HCT116 (cell line): ENCODE measurements around the gene PLCB4. TPM values are rescaled to one million over a fixed set of nuclear protein-coding genes. Genes with fewer than 3 reads are reported as not detected.

Source experiments
- ATAC-seq: fragments of 200-7000 bp; cut with Tn5 transposase; 2 replicates; pipeline ENCODE4 v1.9.1; 2020; ENCODE audit warnings: mild to moderate bottlenecking, moderate library complexity
- BruUV-seq: library from RNA; stranded (reverse); fragments of 400-500 nt; replicated peaks from 2 replicates; lab custom pipeline; 2021; lab: Mats Ljungman, UMichigan
- CTCF ChIA-PET: fragments of 300-600 bp; sonication (Branson Sonifier 250); formaldehyde crosslinking; loops from one replicate; lab custom pipeline; 2021; ENCODE audit warnings: antibody characterized with exemption; lab: Charles Lee
- POLR2A ChIA-PET: fragments of 300-600, 350-600 bp; sonication (Branson Sonifier 250); formaldehyde crosslinking; loops from one replicate; lab custom pipeline; 2021; ENCODE audit warnings: antibody characterized with exemption; lab: Charles Lee
- RAD21 ChIA-PET, 2 experiments: fragments of 300-600 bp; sonication (Branson Sonifier 250); formaldehyde crosslinking; loops; one replicate each; lab custom pipeline; 2023; ENCODE audit warnings: low total read pairs in 2 of 2; ENCODE audit not compliant: uncharacterized antibody in 2 of 2, unreplicated experiment in 2 of 2, low non-redundant PET in 1 of 2; lab: Charles Lee
- DNase-seq: peaks from one replicate; pipeline ENCODE4 v3.0.0-alpha.2; 2010; ENCODE audit warnings: low read depth, low spot score
- H2AFZ ChIP-seq: fragments of 200-600 bp; shearing (Covaris generic), sonication (generic); 2 replicates; pipeline ENCODE4 v1.6.1; 2017; ENCODE audit warnings: low read depth, mixed run types, mixed read lengths, antibody characterized with exemption, low read length; ENCODE audit not compliant: poor library complexity, severe bottlenecking
- H3K27ac ChIP-seq: 2 replicates; pipeline ENCODE4 v1.5.1; 2012; ENCODE audit warnings: low read depth, low read length
- H3K27me3 ChIP-seq: fragments of 200-600 bp; sonication (generic); 2 replicates; pipeline ENCODE4 v1.6.1; 2016; ENCODE audit warnings: mixed run types, low read length, mixed read lengths; ENCODE audit not compliant: insufficient read depth
- H3K36me3 ChIP-seq, 2 experiments: fragments of 200-500 bp in 1 of 2; fragments of 200-600 bp in 1 of 2; sonication (Bioruptor generic) in 1 of 2; sonication (generic) in 1 of 2; 2 replicates each; pipeline versions ENCODE4 v1.5.1 to v1.6.1; 2014 to 2016; ENCODE audit warnings: low read length in 2 of 2, inconsistent platforms in 1 of 2, mixed read lengths in 1 of 2, mixed run types in 1 of 2; ENCODE audit not compliant: insufficient read depth in 2 of 2, control insufficient read depth in 1 of 2
- H3K4me1 ChIP-seq, 2 experiments: fragments of 200-600 bp in 1 of 2; sonication (generic) in 1 of 2; 2 replicates each; pipeline versions ENCODE4 v1.5.1 to v1.6.1; 2012 to 2017; ENCODE audit warnings: low read length in 2 of 2, inconsistent platforms in 1 of 2, mild to moderate bottlenecking in 1 of 2, mixed read lengths in 1 of 2, mixed run types in 1 of 2, moderate library complexity in 1 of 2; ENCODE audit not compliant: insufficient read depth in 2 of 2, control insufficient read depth in 1 of 2
- H3K4me2 ChIP-seq: fragments of 200-600 bp; sonication (generic); 2 replicates; pipeline ENCODE4 v1.6.1; 2017; ENCODE audit warnings: mixed run types, low read length, mixed read lengths
- H3K4me3 ChIP-seq, 2 experiments: fragments of 200-600 bp in 1 of 2; sonication (generic) in 1 of 2; replicated peaks in 1 of 2; 2 replicates each; pipeline ENCODE4 v1.5.1; 2011 to 2016; ENCODE audit warnings: low read length in 2 of 2, control low read depth in 1 of 2, low read depth in 1 of 2, mild to moderate bottlenecking in 1 of 2, mixed read lengths in 1 of 2, mixed run types in 1 of 2
- H3K79me2 ChIP-seq: fragments of 200-600 bp; sonication (generic); 2 replicates; pipeline ENCODE4 v1.6.1; 2017; ENCODE audit warnings: mild to moderate bottlenecking, mixed run types, low read length, moderate library complexity, mixed read lengths; ENCODE audit not compliant: insufficient read depth
- H3K9ac ChIP-seq: fragments of 200-600 bp; sonication (generic); 2 replicates; pipeline ENCODE4 v1.6.1; 2016; ENCODE audit warnings: low read length, mixed read lengths
- H3K9me2 ChIP-seq: fragments of 200-600 bp; sonication (generic), shearing (Covaris generic); 2 replicates; pipeline ENCODE4 v1.6.1; 2017; ENCODE audit warnings: mixed run types, mild to moderate bottlenecking, moderate library complexity; ENCODE audit not compliant: insufficient read depth
- H3K9me3 ChIP-seq, 2 experiments: fragments of 200-500 bp in 1 of 2; fragments of 200-600 bp in 1 of 2; sonication (Bioruptor generic) in 1 of 2; sonication (generic) in 1 of 2; 2 replicates each; pipeline ENCODE4 v1.6.1; 2014 to 2017; ENCODE audit warnings: low read length in 2 of 2, mixed read lengths in 2 of 2, inconsistent platforms in 1 of 2, low read depth in 1 of 2, mild to moderate bottlenecking in 1 of 2, mixed run types in 1 of 2, moderate library complexity in 1 of 2; ENCODE audit not compliant: control insufficient read depth in 1 of 2, insufficient read depth in 1 of 2
- H4K20me1 ChIP-seq: fragments of 200-600 bp; sonication (generic), shearing (Covaris generic); 2 replicates; pipeline ENCODE4 v1.6.1; 2017; ENCODE audit warnings: mixed run types, mild to moderate bottlenecking, moderate library complexity; ENCODE audit not compliant: insufficient read depth
- CBX3 ChIP-seq: IDR thresholded peaks from 2 replicates; pipeline ENCODE4 v1.6.1; 2012; ENCODE audit warnings: low read depth
- CTCF ChIP-seq, 3 experiments: fragments of 200-600 bp in 1 of 3; sonication (generic) in 1 of 3; IDR thresholded peaks in 2 of 3; conservative IDR thresholded peaks in 1 of 3; 2 replicates each; pipeline ENCODE4 v1.5.1; 2012 to 2017; ENCODE audit warnings: low read depth in 2 of 3, low read length in 2 of 3, antibody characterized with exemption in 1 of 3, borderline replicate concordance in 1 of 3, control low read depth in 1 of 3, mild to moderate bottlenecking in 1 of 3, mixed read lengths in 1 of 3, mixed run types in 1 of 3, moderate library complexity in 1 of 3; ENCODE audit not compliant: insufficient read depth in 1 of 3
- EGR1 ChIP-seq: IDR thresholded peaks from 2 replicates; pipeline ENCODE4 v1.6.1; 2012; ENCODE audit warnings: low read depth
- ELF1 ChIP-seq: IDR thresholded peaks from 2 replicates; pipeline ENCODE4 v1.6.1; 2012; ENCODE audit warnings: low read depth, borderline replicate concordance
- FOSL1 ChIP-seq: IDR thresholded peaks from 2 replicates; pipeline ENCODE4 v1.6.1; 2012; ENCODE audit warnings: low read depth
- JUND ChIP-seq: IDR thresholded peaks from 2 replicates; pipeline ENCODE4 v1.6.1; 2012
- SRF ChIP-seq: IDR thresholded peaks from 2 replicates; pipeline ENCODE4 v1.6.1; 2012; ENCODE audit warnings: low read depth
- ZBTB33 ChIP-seq: IDR thresholded peaks from 2 replicates; pipeline ENCODE4 v1.6.1; 2011; ENCODE audit warnings: mild to moderate bottlenecking, low read length, moderate library complexity; ENCODE audit not compliant: insufficient replicate concordance; ENCODE audit errors: extremely low read depth
- intact Hi-C: fragments of 100-400 bp; cut with micrococcal nuclease; formaldehyde crosslinking; loops from 2 replicates; pipeline ENCODE4 v1.10.0; 2022
- total RNA-seq: library from RNA; stranded (reverse); gene quantifications from one replicate; pipeline ENCODE4 v1.2.1, GENCODE V29; 2021; ENCODE audit not compliant: unreplicated experiment

Gene PLCB4
- total RNA-seq, 1 experiment from 2014 or later: 2.5 TPM

DNA sequence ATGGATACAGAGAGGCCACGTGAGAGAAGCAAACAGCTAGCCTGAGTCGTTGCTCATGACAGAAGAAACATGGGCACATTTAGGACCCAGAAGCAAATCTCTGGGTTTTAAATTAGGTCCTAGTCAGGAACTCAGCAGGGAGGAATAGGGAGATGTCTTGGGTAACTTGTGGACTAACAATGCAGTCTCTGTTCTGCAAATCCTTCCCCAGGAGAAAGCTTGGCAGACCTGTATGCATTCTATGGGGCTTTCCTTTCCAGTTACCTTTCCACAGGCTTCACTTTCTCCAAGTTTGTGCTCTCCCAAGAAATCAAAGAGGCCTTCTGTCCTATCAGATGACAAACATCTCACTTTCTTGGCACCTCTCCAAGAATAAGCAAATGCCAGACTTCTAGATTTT, 47.2 kb upstream of the PLCB4 start:
- DNase-seq (no peak), ATAC-seq (no peak)
- H3K9me3 ChIP-seq: no peaks in the 10 kb centered on the region
- RAD21 ChIA-PET: no interaction called here
- CTCF ChIA-PET: no interaction called here
- POLR2A ChIA-PET: no interaction called here
- H3K4me3 ChIP-seq: no peak overlapping the region
- no peak overlapping the region for H2AFZ ChIP-seq
- no TSS peak for BruUV-seq
- H3K4me2 ChIP-seq: no peak overlapping the region
- no peaks in the 10 kb centered on the region for H3K27me3 ChIP-seq
- no peaks in the 10 kb centered on the region for H4K20me1 ChIP-seq
- peaks cover 0 to 3% of the 10 kb centered on the region in 2 experiments; a peak in 1 of 4 replicates for H3K4me1 ChIP-seq
- H3K9me2 ChIP-seq: no peaks in the 10 kb centered on the region
- H3K9ac ChIP-seq: no peak overlapping the region
- no peaks in the 10 kb centered on the region for H3K36me3 ChIP-seq
- intact Hi-C loops: no loop called here
- no peak overlapping the region for H3K27ac ChIP-seq
- H3K79me2 ChIP-seq: no peaks in the 10 kb centered on the region
- TF ChIP-seq ELF1 (no peak), CBX3 (no peak), SRF (no peak), EGR1 (no peak), CTCF (IDR thresholded peaks at IDR 0.05 in 2 of 3, conservative IDR thresholded peaks at IDR 0.05 in 1 of 3; ENCODE audit: borderline replicate concordance in 1 of 3, insufficient read depth in 1 of 3, low read depth in 2 of 3, low read length in 2 of 3) (no peak), ZBTB33 (no peak), FOSL1 (no peak), JUND (no peak)
